Tibial nerve (tissue), 3 donors: ENCODE measurements around the gene TAS2R1.
"Not testable (repeated sequence)": the region's sequence is repeated elsewhere in the genome, so short reads cannot be mapped to it uniquely, and the experiment has no call there.

Experiments
- POLR2A ChIP-seq, 2 donors: fragments of 450-650 bp; IDR thresholded peaks; one replicate each; pipeline ENCODE4 v1.6.1; 2017; ENCODE audit warnings: antibody characterized with exemption in 2 of 2, mild to moderate bottlenecking in 2 of 2, moderate library complexity in 2 of 2
- TF ChIP-seq, protein P1 (sequence below), 5 experiments: fragments of 200-600 bp in 3 of 5; fragments of 450-650 bp in 2 of 5; sonication (generic) in 3 of 5; IDR thresholded peaks; one replicate each; pipeline ENCODE4 v1.5.1; 2016 to 2019; ENCODE audit warnings: antibody characterized with exemption in 5 of 5, mild to moderate bottlenecking in 3 of 5, moderate library complexity in 2 of 5

DNA sequence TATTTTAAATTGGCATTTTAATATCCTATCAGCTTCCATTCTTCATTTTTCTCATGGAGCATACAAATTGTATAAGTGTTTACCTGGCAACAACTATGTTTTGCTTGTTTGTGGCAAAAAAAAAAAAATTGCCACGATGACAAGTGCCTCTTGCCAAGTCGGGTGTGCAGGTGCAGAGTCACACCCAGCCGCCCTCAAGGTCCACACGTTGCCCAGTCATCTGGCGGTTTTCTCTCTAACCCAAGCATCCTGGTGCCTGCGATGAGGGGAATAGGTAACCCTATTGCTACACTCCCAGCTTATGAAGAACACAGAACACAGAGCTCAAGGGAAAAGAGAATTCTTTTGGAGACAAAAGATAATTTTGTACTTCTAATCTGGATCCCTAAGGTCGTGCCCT lies 32.8 kb downstream of the TAS2R1 start:
- TF ChIP-seq, protein P1, sequence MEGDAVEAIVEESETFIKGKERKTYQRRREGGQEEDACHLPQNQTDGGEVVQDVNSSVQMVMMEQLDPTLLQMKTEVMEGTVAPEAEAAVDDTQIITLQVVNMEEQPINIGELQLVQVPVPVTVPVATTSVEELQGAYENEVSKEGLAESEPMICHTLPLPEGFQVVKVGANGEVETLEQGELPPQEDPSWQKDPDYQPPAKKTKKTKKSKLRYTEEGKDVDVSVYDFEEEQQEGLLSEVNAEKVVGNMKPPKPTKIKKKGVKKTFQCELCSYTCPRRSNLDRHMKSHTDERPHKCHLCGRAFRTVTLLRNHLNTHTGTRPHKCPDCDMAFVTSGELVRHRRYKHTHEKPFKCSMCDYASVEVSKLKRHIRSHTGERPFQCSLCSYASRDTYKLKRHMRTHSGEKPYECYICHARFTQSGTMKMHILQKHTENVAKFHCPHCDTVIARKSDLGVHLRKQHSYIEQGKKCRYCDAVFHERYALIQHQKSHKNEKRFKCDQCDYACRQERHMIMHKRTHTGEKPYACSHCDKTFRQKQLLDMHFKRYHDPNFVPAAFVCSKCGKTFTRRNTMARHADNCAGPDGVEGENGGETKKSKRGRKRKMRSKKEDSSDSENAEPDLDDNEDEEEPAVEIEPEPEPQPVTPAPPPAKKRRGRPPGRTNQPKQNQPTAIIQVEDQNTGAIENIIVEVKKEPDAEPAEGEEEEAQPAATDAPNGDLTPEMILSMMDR (IDR thresholded peaks at IDR 0.05) = not testable (repeated sequence)
- not testable (repeated sequence) for TF ChIP-seq POLR2A (IDR thresholded peaks at IDR 0.05)
